Suprapubic skin (tissue), 4 donors: Measurements from ENCODE around the gene HMGN1. TPM values are rescaled to one million over a fixed set of nuclear protein-coding genes. Genes with fewer than 3 reads are reported as not detected.

Experiments used
- DNase-seq, 2 donors: peaks; one replicate each; pipeline ENCODE4 v3.0.0-alpha.2; 2019; ENCODE audit warnings: low spot score in 2 of 2
- H3K27ac ChIP-seq: fragments of 200-600 bp; sonication (generic); one replicate; pipeline ENCODE4 v1.5.1; 2019
- H3K27me3 ChIP-seq: fragments of 200-600 bp; sonication (generic); one replicate; pipeline ENCODE4 v1.5.1; 2019
- H3K36me3 ChIP-seq: fragments of 200-600 bp; sonication (generic); one replicate; pipeline ENCODE4 v1.5.1; 2019
- H3K4me1 ChIP-seq: fragments of 200-600 bp; sonication (generic); one replicate; pipeline ENCODE4 v1.5.1; 2019
- H3K4me3 ChIP-seq: fragments of 200-600 bp; sonication (generic); one replicate; pipeline ENCODE4 v1.5.1; 2019; ENCODE audit warnings: mild to moderate bottlenecking
- H3K9me3 ChIP-seq: fragments of 200-600 bp; sonication (generic); one replicate; pipeline ENCODE4 v1.5.1; 2019
- CTCF ChIP-seq, 2 donors: fragments of 200-600 bp in 1 of 2; fragments of 450-650 bp in 1 of 2; sonication (generic) in 1 of 2; IDR thresholded peaks; one replicate each; pipeline ENCODE4 v1.5.1; 2016 to 2019; ENCODE audit warnings: antibody characterized with exemption in 2 of 2, mild to moderate bottlenecking in 1 of 2, moderate library complexity in 1 of 2
- EP300 ChIP-seq: sonication (generic); formaldehyde crosslinking; IDR thresholded peaks from one replicate; pipeline ENCODE4 v1.6.1; 2017; ENCODE audit warnings: antibody characterized with exemption
- POLR2A ChIP-seq, 2 donors: fragments of 450-650 bp; IDR thresholded peaks; one replicate each; pipeline ENCODE4 v1.6.1; 2017; ENCODE audit warnings: antibody characterized with exemption in 2 of 2, mild to moderate bottlenecking in 2 of 2, moderate library complexity in 2 of 2
- POLR2AphosphoS5 ChIP-seq, 3 donors: sonication (generic); formaldehyde crosslinking; IDR thresholded peaks; one replicate each; pipeline ENCODE4 v1.6.1; 2017; ENCODE audit warnings: antibody characterized with exemption in 3 of 3
- WGBS: methylation state at CpG from one replicate; pipeline ENCODE4 v1.1.5; 2018; 5-methylcytosine and 5-hydroxymethylcytosine counted together
- total RNA-seq, 4 donors: library from RNA; depleted of rRNA; stranded (reverse); fragments of >200 nt; gene quantifications; one replicate each; pipeline ENCODE4 v1.1.0, GENCODE V29; 2016

Gene HMGN1
- total RNA-seq, 4 donors from 2014 or later = 63.1 to 130 (median 101) TPM

DNA sequence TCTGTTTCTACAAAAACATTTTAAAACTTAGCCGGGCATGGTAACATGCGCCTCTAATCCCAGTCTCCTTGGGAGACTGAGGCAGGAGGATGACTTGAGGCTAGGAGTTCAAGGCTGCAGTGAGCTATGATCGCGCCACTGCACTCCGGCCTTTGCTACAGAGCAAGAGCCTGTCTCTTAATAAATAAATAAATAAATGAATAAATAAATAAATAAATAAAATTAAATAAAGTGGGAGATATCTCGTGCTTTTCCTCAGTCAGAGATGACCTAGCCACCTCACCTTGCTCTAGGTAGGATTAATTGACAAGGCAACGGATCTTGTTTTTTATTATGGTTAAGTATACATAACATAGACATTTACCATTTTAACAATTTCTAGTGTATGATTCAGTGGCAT lies 21.2 kb downstream of the HMGN1 start:
- WGBS = 98% methylated on average over 7 of the region's 7 CpGs
- Histone ChIP-seq H3K4me3 (no peak overlapping the region), H3K27me3 (no peaks in the 10 kb centered on the region), H3K36me3 (no peaks in the 10 kb centered on the region), H3K9me3 (no peaks in the 10 kb centered on the region), H3K4me1 (no peaks in the 10 kb centered on the region), H3K27ac (no peak overlapping the region)
- TF ChIP-seq EP300 (no peak), POLR2A (IDR thresholded peaks at IDR 0.05) (no peak), CTCF (IDR thresholded peaks at IDR 0.05) (no peak), POLR2AphosphoS5 (IDR thresholded peaks at IDR 0.05) (no peak)
- DNase-seq = no peak

- H3K4me1 ChIP-seq = no peaks in the 10 kb centered on the region
- H3K27me3 ChIP-seq = no peaks in the 10 kb centered on the region
- no peak overlapping the region for H3K4me3 ChIP-seq
- DNase-seq = no peak
- no peaks in the 10 kb centered on the region for H3K36me3 ChIP-seq
- H3K9me3 ChIP-seq = no peaks in the 10 kb centered on the region
- WGBS = 95% methylated on average over 5 of the region's 7 CpGs
- TF ChIP-seq POLR2A (IDR thresholded peaks at IDR 0.05) = no peak
- no peak for TF ChIP-seq EP300
- no peak for TF ChIP-seq POLR2AphosphoS5 (IDR thresholded peaks at IDR 0.05)
- no peak for TF ChIP-seq CTCF (IDR thresholded peaks at IDR 0.05)
- no peak overlapping the region for H3K27ac ChIP-seq
These were observed 22.1 kb downstream of the HMGN1 start for GRCh38 chr21:39326607-39327307.

GRCh38 chr21:39325458-39325857 lies 23.4 kb downstream of the HMGN1 start:
- Histone ChIP-seq H3K4me3 (no peak overlapping the region), H3K36me3 (no peaks in the 10 kb centered on the region), H3K4me1 (no peaks in the 10 kb centered on the region), H3K27me3 (no peaks in the 10 kb centered on the region), H3K27ac (no peak overlapping the region), H3K9me3 (no peaks in the 10 kb centered on the region)
- TF ChIP-seq CTCF (IDR thresholded peaks at IDR 0.05) (no peak), EP300 (no peak), POLR2AphosphoS5 (IDR thresholded peaks at IDR 0.05) (no peak), POLR2A (IDR thresholded peaks at IDR 0.05) (no peak)
- no peak for DNase-seq
- WGBS = 96% methylated on average over 4 of the region's 4 CpGs

GRCh38 chr21:39321424-39321823 lies 27.5 kb downstream of the HMGN1 start:
- Histone ChIP-seq H3K27me3 (no peaks in the 10 kb centered on the region), H3K9me3 (no peaks in the 10 kb centered on the region), H3K4me1 (peaks cover 13% of the 10 kb centered on the region), H3K36me3 (no peaks in the 10 kb centered on the region), H3K27ac (no peak overlapping the region), H3K4me3 (no peak overlapping the region)
- DNase-seq = no peak
- TF ChIP-seq EP300 = no peak
- no peak for TF ChIP-seq CTCF (IDR thresholded peaks at IDR 0.05)
- no peak for TF ChIP-seq POLR2A (IDR thresholded peaks at IDR 0.05)
- no peak for TF ChIP-seq POLR2AphosphoS5 (IDR thresholded peaks at IDR 0.05)
- WGBS = 77% methylated on average over 6 of the region's 6 CpGs

- Histone ChIP-seq H3K27ac (peak overlapping the region; percentile 37), H3K4me1 (peaks cover 16% of the 10 kb centered on the region), H3K4me3 (no peak overlapping the region), H3K9me3 (no peaks in the 10 kb centered on the region), H3K36me3 (no peaks in the 10 kb centered on the region), H3K27me3 (no peaks in the 10 kb centered on the region)
- TF ChIP-seq POLR2A (IDR thresholded peaks at IDR 0.05) = no peak
- no peak for TF ChIP-seq EP300
- no peak for TF ChIP-seq CTCF (IDR thresholded peaks at IDR 0.05)
- TF ChIP-seq POLR2AphosphoS5 (IDR thresholded peaks at IDR 0.05) = no peak
- no peak for DNase-seq
- WGBS = 71% methylated on average over 3 of the region's 3 CpGs
These were observed 29.0 kb downstream of the HMGN1 start for GRCh38 chr21:39319814-39320332.
